ENCODE results near the gene TAF5.

DNA sequence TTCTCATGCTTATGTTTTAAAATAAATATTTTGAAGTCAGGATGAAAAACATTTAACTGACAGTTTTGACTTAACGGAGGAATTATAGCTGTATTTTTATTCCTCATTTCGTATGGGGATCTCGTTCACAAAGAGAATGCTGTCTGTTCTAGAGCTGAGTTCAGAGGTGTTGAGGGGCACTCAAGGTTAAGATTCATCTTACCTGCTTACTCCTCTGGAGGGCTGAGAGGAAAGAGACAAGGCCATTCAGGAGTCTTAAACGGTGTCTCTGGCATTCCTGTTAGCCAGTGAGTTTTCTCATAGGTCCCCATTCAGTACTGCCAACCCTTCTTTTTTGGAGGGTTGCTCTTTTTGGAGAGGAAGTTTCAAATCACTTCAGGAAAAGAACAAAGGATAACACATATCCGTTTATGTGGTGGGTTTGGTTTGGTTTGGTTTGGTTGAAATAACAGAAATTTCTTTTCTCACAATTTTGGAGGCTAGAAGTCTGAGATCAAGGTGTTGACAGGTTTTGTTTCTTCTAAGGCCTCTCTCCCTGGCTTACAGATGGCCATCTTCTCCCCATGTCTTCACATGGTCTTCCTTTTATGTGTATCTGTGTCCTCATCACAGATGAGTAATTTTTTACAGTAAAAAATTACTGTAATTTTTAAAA, 61.3 kb downstream of the TAF5 start:
- no peak for TF ChIP-seq POLR2A (IDR thresholded peaks at IDR 0.05; ENCODE audit: low read length)
- no peak for TF ChIP-seq GATA1 (IDR thresholded peaks at IDR 0.05; ENCODE audit: low read depth, low read length)
